GM19023 (cell line): ENCODE data around the gene CNOT4.
"Not testable (repeated sequence)": the region's sequence is repeated elsewhere in the genome, so short reads cannot be mapped to it uniquely, and the experiment has no call there.

Experiments
- ATAC-seq: cut with Tn5 transposase; IDR thresholded peaks from one replicate; pipeline ENCODE4 v1.9.1; 2021; ENCODE audit warnings: mild to moderate bottlenecking, moderate library complexity; ENCODE audit not compliant: unreplicated experiment

The CNOT4 gene

GRCh38 chr7:135333200-135333599, 176.7 kb downstream of the CNOT4 start:
- ATAC-seq = no peak

- ATAC-seq = no peak
Measured at GRCh38 chr7:135330088-135330487, 179.8 kb downstream of the CNOT4 start.

GRCh38 chr7:135328526-135328925, 181.4 kb downstream of the CNOT4 start:
- ATAC-seq = no peak

- ATAC-seq = no peak
Measured at GRCh38 chr7:135328053-135328452, 181.8 kb downstream of the CNOT4 start.

- no peak for ATAC-seq
Measured at GRCh38 chr7:135327458-135327857, 182.4 kb downstream of the CNOT4 start.

DNA sequence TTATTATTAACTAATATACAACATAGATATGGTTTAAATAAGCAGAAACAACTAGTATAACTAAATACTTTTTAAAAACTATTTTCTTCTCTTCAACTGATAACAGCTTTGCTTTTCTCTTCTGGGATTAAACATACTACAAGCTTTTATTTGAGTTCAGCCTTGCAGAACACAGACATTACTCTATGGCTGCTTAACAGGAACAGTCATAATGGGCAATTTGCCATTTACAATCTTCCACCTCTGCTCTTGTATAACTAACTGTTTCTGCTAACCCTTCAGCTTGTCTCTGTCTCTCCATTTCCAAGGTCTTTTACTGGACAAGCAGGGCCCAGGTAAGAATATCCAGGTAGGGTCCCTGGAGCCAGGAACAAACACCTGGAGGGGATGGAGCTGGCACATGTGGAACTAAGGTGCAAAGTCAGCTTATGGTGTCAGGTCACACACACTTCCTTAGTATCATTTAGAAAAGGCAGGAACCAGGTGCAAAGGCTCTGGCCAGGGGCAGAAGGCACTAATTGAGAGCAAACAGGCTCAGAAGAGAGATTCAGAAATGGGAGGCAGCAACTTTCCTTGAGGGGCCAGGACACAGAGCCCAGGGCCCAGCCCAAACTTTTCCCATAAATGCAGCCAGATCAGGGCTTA, 183.1 kb downstream of the CNOT4 start:
- no peak for ATAC-seq

DNA sequence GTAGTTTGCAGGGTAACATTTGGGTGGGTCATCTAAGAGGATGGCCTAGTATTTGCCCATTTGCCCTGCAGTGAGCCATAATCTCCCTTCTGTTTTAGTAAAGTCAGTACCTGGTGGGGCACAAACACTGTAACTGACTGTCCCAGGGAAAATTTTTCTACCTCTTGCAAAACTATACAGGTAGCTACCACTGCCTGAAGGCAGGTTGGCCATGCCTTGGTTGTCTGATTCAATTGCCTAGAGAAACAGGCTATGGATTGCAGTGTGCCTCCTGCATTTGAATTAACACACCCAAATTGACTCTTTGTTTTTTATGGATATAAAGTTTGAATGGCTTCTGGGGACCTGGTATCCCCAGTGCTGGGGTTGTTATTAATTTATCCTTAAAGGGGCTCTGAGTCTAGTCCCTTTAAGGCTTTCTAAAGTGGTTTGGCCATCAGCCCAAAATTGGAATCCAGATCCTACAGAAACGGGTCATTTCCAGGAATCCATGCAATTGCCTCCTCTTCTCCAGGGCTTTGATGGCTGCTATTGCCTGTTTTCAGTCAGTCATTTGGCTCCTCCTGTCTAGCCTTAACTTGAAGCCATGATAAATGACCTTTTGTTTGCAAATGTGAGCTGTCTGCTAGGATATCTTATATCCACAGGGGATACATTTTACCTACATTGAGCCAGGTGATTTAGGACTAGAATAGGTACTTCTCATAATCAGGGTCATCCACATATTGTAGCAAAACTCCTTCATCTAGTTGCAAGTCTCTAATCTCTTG, 187.1 kb downstream of the CNOT4 start:
- no peak for ATAC-seq

DNA sequence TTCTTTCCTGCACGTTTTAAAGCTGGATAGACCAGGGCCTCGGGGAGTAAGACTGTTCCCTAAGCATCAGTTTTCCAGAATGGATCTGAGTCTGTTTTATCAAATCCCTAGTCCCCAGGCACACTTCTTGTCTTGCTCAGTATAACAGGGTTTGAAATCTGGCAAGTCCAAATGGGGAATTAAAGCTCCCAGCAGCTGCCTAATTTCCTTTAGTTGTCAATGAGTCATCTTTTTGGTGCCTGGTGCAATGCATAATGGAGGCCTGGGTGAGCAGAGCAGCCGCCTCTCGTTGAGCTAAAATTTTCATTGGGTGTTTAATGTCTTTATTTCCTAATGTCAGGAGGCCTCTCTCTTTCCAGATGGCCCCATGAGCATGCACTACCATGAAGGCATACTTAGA, 188.3 kb downstream of the CNOT4 start:
- ATAC-seq = no peak

GRCh38 chr7:135320953-135321352, 188.9 kb downstream of the CNOT4 start:
- ATAC-seq = not testable (repeated sequence)

- ATAC-seq = no peak
Measured at GRCh38 chr7:135320268-135320667, 189.6 kb downstream of the CNOT4 start.

DNA sequence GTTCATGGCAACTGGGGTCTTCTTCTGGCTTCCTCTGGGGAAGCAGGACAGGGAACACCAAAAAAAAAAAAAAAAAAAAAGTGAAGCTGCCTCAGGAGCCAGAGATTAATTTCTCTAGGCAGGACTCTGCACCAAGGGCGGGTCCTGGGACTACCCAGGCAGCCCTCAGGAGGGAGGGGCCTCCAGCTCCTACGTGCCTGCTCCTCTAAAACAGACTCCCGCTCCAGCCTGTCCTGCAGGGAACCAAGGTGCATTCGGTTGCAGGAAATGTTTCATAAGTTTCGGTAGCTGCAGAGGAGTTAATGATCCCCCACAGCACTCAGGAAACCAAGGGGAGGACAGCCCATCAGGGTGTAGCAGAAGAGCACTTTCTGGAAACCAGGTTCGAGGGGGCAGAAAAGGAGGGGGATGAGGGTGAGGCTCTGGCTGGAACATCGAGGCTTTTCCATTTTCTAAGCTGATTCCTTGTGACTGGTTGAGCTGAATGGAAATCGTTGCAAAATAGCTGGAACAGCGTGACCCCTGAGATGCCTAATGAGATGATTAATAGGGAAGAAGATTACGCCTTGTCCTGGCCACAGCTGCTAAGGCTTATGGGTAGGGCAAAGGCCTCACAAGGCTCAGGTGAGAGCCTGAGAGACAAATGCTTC, 192.1 kb downstream of the CNOT4 start:
- no peak for ATAC-seq

- ATAC-seq = no peak
Measured at GRCh38 chr7:135316648-135317313, 193.1 kb downstream of the CNOT4 start.

DNA sequence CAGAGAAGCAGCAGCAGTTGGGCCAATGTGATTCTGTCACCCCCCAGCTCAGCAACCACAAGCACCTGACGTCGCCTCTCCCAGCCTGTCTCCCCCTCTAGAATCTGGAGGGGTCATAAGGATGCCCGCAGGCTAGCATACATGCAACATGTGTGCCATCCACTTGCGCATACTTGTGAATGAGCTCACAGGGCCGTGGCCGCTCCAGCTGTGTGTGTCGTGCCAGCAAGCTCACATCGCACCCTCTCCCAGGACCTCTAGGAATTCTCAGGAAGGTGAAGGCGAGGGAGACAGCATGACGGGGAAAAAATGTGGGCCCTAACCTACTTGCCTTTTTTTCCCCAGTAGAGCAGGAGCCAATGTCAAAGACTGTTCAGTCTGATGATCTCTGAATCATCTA, 195.9 kb downstream of the CNOT4 start:
- ATAC-seq = no peak
